ENCODE results near the gene TFF3. TPM values are rescaled to one million over a fixed set of nuclear protein-coding genes. Genes with fewer than 3 reads are reported as not detected.

Gene TFF3
- total and polyA plus RNA-seq, 2 of the 13 experiments (the other 11 are each of a cell fraction or from before 2014, with no cell fraction given), result 14.2 to 26.9 TPM

GRCh38 chr21:42314616-42315295 lies 453 bp downstream of the TFF3 start (continued):
- no peak for TF ChIP-seq ARNT2 (CRISPR knock-in tag; IDR thresholded peaks at IDR 0.05; ENCODE audit: low read depth)
- TF ChIP-seq, protein P1, sequence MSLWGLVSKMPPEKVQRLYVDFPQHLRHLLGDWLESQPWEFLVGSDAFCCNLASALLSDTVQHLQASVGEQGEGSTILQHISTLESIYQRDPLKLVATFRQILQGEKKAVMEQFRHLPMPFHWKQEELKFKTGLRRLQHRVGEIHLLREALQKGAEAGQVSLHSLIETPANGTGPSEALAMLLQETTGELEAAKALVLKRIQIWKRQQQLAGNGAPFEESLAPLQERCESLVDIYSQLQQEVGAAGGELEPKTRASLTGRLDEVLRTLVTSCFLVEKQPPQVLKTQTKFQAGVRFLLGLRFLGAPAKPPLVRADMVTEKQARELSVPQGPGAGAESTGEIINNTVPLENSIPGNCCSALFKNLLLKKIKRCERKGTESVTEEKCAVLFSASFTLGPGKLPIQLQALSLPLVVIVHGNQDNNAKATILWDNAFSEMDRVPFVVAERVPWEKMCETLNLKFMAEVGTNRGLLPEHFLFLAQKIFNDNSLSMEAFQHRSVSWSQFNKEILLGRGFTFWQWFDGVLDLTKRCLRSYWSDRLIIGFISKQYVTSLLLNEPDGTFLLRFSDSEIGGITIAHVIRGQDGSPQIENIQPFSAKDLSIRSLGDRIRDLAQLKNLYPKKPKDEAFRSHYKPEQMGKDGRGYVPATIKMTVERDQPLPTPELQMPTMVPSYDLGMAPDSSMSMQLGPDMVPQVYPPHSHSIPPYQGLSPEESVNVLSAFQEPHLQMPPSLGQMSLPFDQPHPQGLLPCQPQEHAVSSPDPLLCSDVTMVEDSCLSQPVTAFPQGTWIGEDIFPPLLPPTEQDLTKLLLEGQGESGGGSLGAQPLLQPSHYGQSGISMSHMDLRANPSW (CRISPR knock-in tag; IDR thresholded peaks at IDR 0.05; ENCODE audit: borderline replicate concordance), result no peak
- TF ChIP-seq, protein P2, sequence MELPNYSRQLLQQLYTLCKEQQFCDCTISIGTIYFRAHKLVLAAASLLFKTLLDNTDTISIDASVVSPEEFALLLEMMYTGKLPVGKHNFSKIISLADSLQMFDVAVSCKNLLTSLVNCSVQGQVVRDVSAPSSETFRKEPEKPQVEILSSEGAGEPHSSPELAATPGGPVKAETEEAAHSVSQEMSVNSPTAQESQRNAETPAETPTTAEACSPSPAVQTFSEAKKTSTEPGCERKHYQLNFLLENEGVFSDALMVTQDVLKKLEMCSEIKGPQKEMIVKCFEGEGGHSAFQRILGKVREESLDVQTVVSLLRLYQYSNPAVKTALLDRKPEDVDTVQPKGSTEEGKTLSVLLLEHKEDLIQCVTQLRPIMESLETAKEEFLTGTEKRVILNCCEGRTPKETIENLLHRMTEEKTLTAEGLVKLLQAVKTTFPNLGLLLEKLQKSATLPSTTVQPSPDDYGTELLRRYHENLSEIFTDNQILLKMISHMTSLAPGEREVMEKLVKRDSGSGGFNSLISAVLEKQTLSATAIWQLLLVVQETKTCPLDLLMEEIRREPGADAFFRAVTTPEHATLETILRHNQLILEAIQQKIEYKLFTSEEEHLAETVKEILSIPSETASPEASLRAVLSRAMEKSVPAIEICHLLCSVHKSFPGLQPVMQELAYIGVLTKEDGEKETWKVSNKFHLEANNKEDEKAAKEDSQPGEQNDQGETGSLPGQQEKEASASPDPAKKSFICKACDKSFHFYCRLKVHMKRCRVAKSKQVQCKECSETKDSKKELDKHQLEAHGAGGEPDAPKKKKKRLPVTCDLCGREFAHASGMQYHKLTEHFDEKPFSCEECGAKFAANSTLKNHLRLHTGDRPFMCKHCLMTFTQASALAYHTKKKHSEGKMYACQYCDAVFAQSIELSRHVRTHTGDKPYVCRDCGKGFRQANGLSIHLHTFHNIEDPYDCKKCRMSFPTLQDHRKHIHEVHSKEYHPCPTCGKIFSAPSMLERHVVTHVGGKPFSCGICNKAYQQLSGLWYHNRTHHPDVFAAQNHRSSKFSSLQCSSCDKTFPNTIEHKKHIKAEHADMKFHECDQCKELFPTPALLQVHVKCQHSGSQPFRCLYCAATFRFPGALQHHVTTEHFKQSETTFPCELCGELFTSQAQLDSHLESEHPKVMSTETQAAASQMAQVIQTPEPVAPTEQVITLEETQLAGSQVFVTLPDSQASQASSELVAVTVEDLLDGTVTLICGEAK (IDR thresholded peaks at IDR 0.05), result no peak
- TF ChIP-seq, protein P2 (CRISPR knock-in tag; IDR thresholded peaks at IDR 0.05), result no peak
- TF ChIP-seq HMGA1 (CRISPR knock-in tag; conservative IDR thresholded peaks at IDR 0.05), result no peak
- peak; percentile 35 for TF ChIP-seq TCF7 (IDR thresholded peaks at IDR 0.05; ENCODE audit: low read depth)
- TF ChIP-seq ZNF781 (CRISPR knock-in tag; IDR thresholded peaks at IDR 0.05; ENCODE audit: borderline replicate concordance, not compliant biosample characterization), result no peak
- no peak for TF ChIP-seq BRD4 (CRISPR knock-in tag; IDR thresholded peaks at IDR 0.05)
- TF ChIP-seq ZNF577 (CRISPR knock-in tag; IDR thresholded peaks at IDR 0.05; ENCODE audit: borderline replicate concordance, low read depth), result no peak
- no peak for TF ChIP-seq HNRNPUL1 (IDR thresholded peaks at IDR 0.05; ENCODE audit: low read depth, low read length)
- no peak for TF ChIP-seq MED8 (CRISPR knock-in tag; IDR thresholded peaks at IDR 0.05; ENCODE audit: insufficient replicate concordance)
- TF ChIP-seq TOE1 (CRISPR knock-in tag; IDR thresholded peaks at IDR 0.05), result no peak
- TF ChIP-seq ZNF20 (CRISPR knock-in tag; IDR thresholded peaks at IDR 0.05), result no peak
- TF ChIP-seq POGK (CRISPR knock-in tag; conservative IDR thresholded peaks at IDR 0.05), result no peak
- no peak for TF ChIP-seq RBFOX2 (IDR thresholded peaks at IDR 0.05; ENCODE audit: low read depth, low read length)
- TF ChIP-seq ZNF12 (CRISPR knock-in tag; IDR thresholded peaks at IDR 0.05), result no peak
